Measurements from ENCODE around the gene CD244.

Gene CD244

DNA sequence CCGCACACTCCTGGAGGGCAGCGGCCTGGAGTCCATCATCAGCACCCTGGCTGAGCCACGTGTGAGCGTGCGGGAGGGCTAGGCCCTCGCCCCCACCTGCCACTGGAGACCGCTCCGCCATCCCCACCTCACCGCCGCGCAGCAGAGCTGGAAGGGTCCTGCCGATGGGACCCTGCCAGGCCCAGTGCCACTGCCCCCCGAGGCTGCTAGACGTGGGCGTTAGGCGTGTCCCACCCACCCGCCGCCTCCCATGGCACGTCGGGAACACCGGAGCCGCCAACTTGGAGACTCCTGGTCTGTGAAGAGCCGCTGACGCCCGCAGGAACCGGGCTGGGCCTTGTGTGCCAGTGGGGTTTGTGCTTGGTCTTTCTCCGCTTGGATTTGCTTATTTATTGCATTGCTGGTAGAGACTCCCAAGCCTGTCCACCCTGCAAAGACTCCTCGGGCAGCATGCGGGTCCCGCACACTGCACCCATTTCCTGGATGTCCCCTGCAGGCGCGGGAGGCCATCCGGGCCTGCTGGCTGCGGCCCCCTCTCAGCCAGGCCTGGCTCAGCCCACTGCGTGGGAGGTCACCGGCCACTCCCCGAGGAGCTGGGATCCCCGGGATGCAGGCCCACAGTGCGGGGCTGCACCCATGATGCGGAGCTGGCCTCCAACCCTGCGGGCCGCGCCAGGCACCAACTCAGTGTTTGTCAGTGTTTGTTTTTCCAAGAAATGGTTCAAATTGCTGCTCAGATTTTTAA, 60.7 kb downstream of the CD244 start:
- H3K4me3 ChIP-seq (ENCODE audit: low read depth, low read length): no peak overlapping the region
- TF ChIP-seq, protein P1, sequence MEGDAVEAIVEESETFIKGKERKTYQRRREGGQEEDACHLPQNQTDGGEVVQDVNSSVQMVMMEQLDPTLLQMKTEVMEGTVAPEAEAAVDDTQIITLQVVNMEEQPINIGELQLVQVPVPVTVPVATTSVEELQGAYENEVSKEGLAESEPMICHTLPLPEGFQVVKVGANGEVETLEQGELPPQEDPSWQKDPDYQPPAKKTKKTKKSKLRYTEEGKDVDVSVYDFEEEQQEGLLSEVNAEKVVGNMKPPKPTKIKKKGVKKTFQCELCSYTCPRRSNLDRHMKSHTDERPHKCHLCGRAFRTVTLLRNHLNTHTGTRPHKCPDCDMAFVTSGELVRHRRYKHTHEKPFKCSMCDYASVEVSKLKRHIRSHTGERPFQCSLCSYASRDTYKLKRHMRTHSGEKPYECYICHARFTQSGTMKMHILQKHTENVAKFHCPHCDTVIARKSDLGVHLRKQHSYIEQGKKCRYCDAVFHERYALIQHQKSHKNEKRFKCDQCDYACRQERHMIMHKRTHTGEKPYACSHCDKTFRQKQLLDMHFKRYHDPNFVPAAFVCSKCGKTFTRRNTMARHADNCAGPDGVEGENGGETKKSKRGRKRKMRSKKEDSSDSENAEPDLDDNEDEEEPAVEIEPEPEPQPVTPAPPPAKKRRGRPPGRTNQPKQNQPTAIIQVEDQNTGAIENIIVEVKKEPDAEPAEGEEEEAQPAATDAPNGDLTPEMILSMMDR (IDR thresholded peaks at IDR 0.05; ENCODE audit: insufficient read depth, low read length, missing control alignments): no peak
- ChIA-PET CTCF (no interaction called here), POLR2A (no interaction called here)
- DNase-seq (ENCODE audit: low read depth, low spot score): no peak

DNA sequence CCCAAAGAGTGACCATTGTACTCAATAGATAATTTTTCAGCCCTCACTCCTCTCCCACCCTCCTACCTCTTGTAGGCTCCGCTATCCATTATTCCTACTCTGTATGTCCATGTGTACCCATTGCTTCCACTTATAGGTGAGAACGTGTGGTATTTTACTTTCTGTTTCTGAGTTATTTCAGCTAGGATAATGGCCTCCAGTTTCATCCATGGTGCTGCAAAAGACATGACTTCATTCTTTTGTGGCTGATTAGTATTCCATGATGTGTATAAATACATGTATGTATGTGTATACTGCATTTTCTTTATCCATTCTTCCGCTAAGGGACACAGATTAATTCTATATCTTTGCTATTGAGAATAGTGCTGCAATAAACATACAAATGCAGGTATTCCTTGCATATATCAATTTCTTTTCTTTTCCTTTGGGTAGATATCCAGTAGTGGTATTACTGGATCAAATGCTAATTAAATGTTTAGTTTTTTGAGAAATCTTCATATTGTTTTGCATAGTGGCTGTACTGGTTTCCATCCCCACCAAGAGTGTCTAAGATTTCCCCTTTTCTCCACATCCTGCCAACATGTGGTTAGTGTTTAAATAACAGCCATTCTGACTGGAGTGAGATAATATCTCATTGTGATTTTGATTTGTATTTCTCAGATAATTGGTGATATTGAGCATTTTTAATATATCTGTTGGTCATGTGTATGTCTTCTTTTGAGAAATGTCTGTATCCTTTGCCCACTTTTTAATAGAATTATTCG, 61.9 kb downstream of the CD244 start:
- CTCF ChIA-PET: no interaction called here
- DNase-seq (ENCODE audit: low read depth, low spot score): no peak
- POLR2A ChIA-PET: no interaction called here
- TF ChIP-seq, protein P1 (IDR thresholded peaks at IDR 0.05; ENCODE audit: insufficient read depth, low read length, missing control alignments): no peak
- no peak overlapping the region for H3K4me3 ChIP-seq (ENCODE audit: low read depth, low read length)

DNA sequence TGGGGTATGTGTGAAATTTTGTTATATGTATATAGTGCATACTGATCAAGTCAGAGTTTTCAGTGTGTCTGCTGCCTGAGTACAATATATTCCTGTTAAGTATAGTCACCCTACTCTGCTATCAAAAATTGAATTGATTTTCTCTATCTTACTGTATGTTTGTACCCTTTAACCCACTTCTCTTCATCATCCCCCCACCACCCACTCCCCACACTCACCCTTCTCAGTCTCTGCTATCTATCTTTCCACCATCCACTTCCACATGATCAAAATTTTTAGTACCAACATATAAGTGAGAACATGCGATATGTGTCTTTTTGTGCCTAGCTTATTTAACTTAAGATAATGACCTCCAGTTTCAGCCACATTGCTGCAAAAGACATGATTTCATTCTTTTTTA, 62.5 kb downstream of the CD244 start:
- H3K4me3 ChIP-seq (ENCODE audit: low read depth, low read length): no peak overlapping the region
- ChIA-PET POLR2A (no interaction called here), CTCF (no interaction called here)
- DNase-seq (ENCODE audit: low read depth, low spot score): no peak
- TF ChIP-seq, protein P1 (IDR thresholded peaks at IDR 0.05; ENCODE audit: insufficient read depth, low read length, missing control alignments): no peak

DNA sequence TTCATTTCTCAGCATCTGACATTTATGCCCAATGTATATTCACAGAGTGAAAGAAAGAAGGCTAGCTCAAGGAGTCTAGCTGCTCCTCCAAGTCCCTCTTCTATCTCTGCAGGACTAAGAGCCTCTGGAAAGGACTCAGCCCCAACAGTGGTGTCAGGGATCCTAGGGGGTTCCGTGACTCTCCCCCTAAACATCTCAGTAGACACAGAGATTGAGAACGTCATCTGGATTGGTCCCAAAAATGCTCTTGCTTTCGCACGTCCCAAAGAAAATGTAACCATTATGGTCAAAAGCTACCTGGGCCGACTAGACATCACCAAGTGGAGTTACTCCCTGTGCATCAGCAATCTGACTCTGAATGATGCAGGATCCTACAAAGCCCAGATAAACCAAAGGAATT, 63.0 kb downstream of the CD244 start:
- TF ChIP-seq, protein P1 (IDR thresholded peaks at IDR 0.05; ENCODE audit: insufficient read depth, low read length, missing control alignments): no peak
- ChIA-PET CTCF (no interaction called here), POLR2A (no interaction called here)
- no peak for DNase-seq (ENCODE audit: low read depth, low spot score)
- H3K4me3 ChIP-seq (ENCODE audit: low read depth, low read length): no peak overlapping the region

DNA sequence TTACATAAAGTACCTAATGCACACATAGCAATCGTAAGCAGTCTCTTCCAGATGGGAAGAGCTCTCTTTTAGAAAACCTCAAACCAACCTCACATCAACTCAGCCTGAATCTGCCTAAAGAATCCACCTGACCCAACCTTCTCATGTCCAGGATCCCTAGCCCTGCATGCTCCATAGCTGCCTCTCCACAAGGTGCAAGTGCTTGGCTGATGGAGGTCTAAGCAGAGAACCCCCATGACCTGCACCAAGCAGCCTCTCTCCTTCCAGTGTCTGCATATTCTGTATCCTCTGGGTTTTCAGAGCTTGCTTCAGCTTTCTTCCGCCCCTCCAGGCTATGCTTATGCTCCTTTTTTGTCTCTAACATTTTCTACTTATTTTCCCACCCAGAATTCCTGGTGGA, 64.2 kb downstream of the CD244 start:
- ChIA-PET CTCF (interaction anchor here (1.2 kb wide), 1 partner anchor 19 kb away, joined by 3 read pairs; no protein-coding TSS in a partner anchor), POLR2A (no interaction called here)
- TF ChIP-seq, protein P1 (IDR thresholded peaks at IDR 0.05; ENCODE audit: insufficient read depth, low read length, missing control alignments): no peak
- H3K4me3 ChIP-seq (ENCODE audit: low read depth, low read length): no peak overlapping the region
- no peak for DNase-seq (ENCODE audit: low read depth, low spot score)

DNA sequence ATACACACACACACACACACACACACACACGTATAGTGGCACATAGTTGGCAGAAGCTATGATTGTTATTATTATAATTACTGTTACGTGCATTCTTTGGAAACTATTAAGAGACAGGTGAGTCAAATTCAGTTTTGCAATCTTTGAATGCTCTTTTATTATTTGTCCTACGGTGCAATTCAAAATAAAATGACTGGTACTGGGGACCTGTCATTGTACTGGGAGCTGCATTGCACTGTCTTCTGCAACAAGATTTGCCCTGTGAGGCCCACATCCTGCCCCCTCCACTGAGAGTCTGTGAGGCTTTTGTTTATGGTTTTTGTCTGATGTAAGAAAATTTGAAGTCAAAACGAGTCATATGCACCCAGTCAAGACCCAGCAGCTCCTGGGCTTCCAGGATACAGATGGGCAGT, 64.8 kb downstream of the CD244 start:
- no peak for DNase-seq (ENCODE audit: low read depth, low spot score)
- POLR2A ChIA-PET: no interaction called here
- CTCF ChIA-PET: interaction anchor here (1.2 kb wide), 1 partner anchor 18 kb away, joined by 3 read pairs; no protein-coding TSS in a partner anchor
- TF ChIP-seq, protein P1 (IDR thresholded peaks at IDR 0.05; ENCODE audit: insufficient read depth, low read length, missing control alignments): no peak
- H3K4me3 ChIP-seq (ENCODE audit: low read depth, low read length): no peak overlapping the region

Data from AG04449 (cell line).